ENCODE data around the gene DIP2A. TPM values are rescaled to one million over a fixed set of nuclear protein-coding genes. Genes with fewer than 3 reads are reported as not detected.

Gene DIP2A
- polyA plus RNA-seq, 3 donors = 4.6 to 55.4 (median 6.1) TPM

GRCh38 chr21:46454634-46455390, 3.9 kb upstream of the DIP2A start:
- peaks cover 11 to 14% (median 12%) of the 10 kb centered on the region in 7 donors for H3K9me3 Mint-ChIP-seq
- no peak overlapping the region for H3K4me3 ChIP-seq (replicated peaks in 1 of 3; ENCODE audit: low read depth in 2 of 3, low read length in 3 of 3)
- DNase-seq = no peak
- peaks cover 11 to 26% of the 10 kb centered on the region in 2 donors for H3K36me3 Mint-ChIP-seq
- H3K4me1 ChIP-seq (ENCODE audit: control insufficient read depth in 1 of 2, insufficient read depth in 2 of 2, low read length in 2 of 2) = peaks cover 20 to 40% of the 10 kb centered on the region in 2 donors
- 50% methylated on average over 2 of the region's 4 CpGs for WGBS (ENCODE audit: insufficient coverage)
- no peaks in the 10 kb centered on the region for H3K27me3 ChIP-seq (ENCODE audit: control insufficient read depth in 2 of 2, insufficient read depth in 2 of 2, low read length in 2 of 2)
- H3K4me2 ChIP-seq (replicated peaks; ENCODE audit: extremely low read depth, low read length, poor library complexity, severe bottlenecking) = no peak overlapping the region
- H4K20me1 ChIP-seq (ENCODE audit: insufficient read depth, low read length) = peaks cover 11% of the 10 kb centered on the region
- H3K27ac Mint-ChIP-seq = peak overlapping the region in 1 of 7 donors; percentile 76
- H3K4me3 Mint-ChIP-seq = peak overlapping the region in 1 of 2 donors; percentile 16
- TF ChIP-seq, protein P1, sequence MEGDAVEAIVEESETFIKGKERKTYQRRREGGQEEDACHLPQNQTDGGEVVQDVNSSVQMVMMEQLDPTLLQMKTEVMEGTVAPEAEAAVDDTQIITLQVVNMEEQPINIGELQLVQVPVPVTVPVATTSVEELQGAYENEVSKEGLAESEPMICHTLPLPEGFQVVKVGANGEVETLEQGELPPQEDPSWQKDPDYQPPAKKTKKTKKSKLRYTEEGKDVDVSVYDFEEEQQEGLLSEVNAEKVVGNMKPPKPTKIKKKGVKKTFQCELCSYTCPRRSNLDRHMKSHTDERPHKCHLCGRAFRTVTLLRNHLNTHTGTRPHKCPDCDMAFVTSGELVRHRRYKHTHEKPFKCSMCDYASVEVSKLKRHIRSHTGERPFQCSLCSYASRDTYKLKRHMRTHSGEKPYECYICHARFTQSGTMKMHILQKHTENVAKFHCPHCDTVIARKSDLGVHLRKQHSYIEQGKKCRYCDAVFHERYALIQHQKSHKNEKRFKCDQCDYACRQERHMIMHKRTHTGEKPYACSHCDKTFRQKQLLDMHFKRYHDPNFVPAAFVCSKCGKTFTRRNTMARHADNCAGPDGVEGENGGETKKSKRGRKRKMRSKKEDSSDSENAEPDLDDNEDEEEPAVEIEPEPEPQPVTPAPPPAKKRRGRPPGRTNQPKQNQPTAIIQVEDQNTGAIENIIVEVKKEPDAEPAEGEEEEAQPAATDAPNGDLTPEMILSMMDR (IDR thresholded peaks at IDR 0.05) = no peak
- intact Hi-C loops (cut with micrococcal nuclease) = loop anchor here (5.0 kb wide), 2 partner anchors 133 to 268 kb away; partner anchors contain the start of genes C21orf58 (in 1 of the 2) and PCNT (in 1 of the 2)
- H3K9me3 ChIP-seq (replicated peaks in 1 of 2; ENCODE audit: control insufficient read depth in 1 of 2, insufficient read depth in 1 of 2, low read length in 2 of 2) = peaks cover 7% of the 10 kb centered on the region in 2 donors
- H3K9ac ChIP-seq (ENCODE audit: insufficient read depth, low read length, poor library complexity, severe bottlenecking) = no peak overlapping the region
- H3K4me1 Mint-ChIP-seq = peaks cover 38% of the 10 kb centered on the region
- H3K27me3 Mint-ChIP-seq (ENCODE audit: low read depth in 3 of 3) = peaks cover 0 to 4% (median 0%) of the 10 kb centered on the region in 3 donors
- H3K79me2 ChIP-seq (ENCODE audit: insufficient read depth, low read length) = peaks cover 83% of the 10 kb centered on the region
- no peak overlapping the region for H2AFZ ChIP-seq (ENCODE audit: insufficient read depth, low read depth, low read length, poor library complexity, severe bottlenecking)
- peaks cover 0 to 17% of the 10 kb centered on the region in 2 donors for H3K36me3 ChIP-seq (replicated peaks in 1 of 2; ENCODE audit: control insufficient read depth in 1 of 2, insufficient read depth in 2 of 2, low read length in 2 of 2)
- H3K27ac ChIP-seq (ENCODE audit: low read depth in 1 of 2, low read length in 2 of 2) = peak overlapping the region in 1 of 2 donors; percentile 46

DNA sequence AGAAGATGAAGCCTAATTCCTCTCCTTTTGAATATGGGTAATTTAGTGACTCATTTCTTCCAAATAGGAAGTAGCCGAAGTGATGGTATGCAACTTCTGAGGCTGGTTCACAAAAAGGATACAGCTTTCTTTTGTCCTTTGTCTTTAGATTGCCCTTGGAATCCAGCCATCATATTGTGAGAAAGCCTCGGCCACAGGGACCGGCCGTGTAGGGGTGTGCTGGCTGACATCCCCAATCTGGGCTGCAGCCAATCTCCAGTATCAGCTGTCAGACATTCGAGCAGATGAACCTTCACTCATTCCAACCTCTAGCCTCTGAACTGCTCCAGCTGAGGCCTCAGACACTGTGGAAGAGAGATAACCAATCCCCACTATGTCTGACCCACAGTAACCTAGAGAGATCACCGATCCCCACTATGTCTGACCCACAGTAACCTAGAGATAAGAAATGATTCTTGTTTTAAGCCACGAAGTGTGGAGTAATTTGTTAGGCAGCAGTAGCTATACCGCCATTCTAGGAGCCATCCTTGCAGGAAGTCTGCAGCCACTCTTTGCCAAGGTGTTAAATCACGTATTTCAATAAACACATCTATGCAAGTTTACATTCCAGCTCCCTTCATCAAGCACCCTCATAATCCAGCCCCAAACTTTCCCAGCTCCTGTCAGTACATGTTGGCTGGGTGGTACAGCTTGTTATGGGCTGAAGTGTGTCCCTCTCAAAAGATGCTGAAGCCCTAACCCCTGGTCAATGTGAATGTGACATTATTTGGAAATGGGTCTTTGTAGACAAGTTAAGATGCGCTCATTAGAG, 2.9 kb upstream of the DIP2A start:
- H2AFZ ChIP-seq (ENCODE audit: insufficient read depth, low read depth, low read length, poor library complexity, severe bottlenecking) = no peak overlapping the region
- no peak overlapping the region for H3K4me3 ChIP-seq (replicated peaks in 1 of 3; ENCODE audit: low read depth in 2 of 3, low read length in 3 of 3)
- Mint-ChIP-seq H3K4me3 (peak overlapping the region in 1 of 2 donors; percentile 31), H3K36me3 (peaks cover 7 to 16% of the 10 kb centered on the region in 2 donors), H3K27ac (peak overlapping the region in 5 of 7 donors; percentile 18 to 86 (median 58)), H3K27me3 (ENCODE audit: low read depth in 3 of 3) (peaks cover 0 to 4% (median 0%) of the 10 kb centered on the region in 3 donors), H3K9me3 (peaks cover 2 to 5% (median 3%) of the 10 kb centered on the region in 7 donors), H3K4me1 (peaks cover 45% of the 10 kb centered on the region)
- no peak overlapping the region for H3K4me2 ChIP-seq (replicated peaks; ENCODE audit: extremely low read depth, low read length, poor library complexity, severe bottlenecking)
- H3K27me3 ChIP-seq (ENCODE audit: control insufficient read depth in 2 of 2, insufficient read depth in 2 of 2, low read length in 2 of 2) = no peaks in the 10 kb centered on the region
- no peak overlapping the region for H3K9ac ChIP-seq (ENCODE audit: insufficient read depth, low read length, poor library complexity, severe bottlenecking)
- peaks cover 15% of the 10 kb centered on the region for H4K20me1 ChIP-seq (ENCODE audit: insufficient read depth, low read length)
- 87% methylated on average over 4 of the region's 10 CpGs for WGBS (ENCODE audit: insufficient coverage)
- H3K9me3 ChIP-seq (replicated peaks in 1 of 2; ENCODE audit: control insufficient read depth in 1 of 2, insufficient read depth in 1 of 2, low read length in 2 of 2) = no peaks in the 10 kb centered on the region
- H3K4me1 ChIP-seq (ENCODE audit: control insufficient read depth in 1 of 2, insufficient read depth in 2 of 2, low read length in 2 of 2) = peaks cover 25 to 45% of the 10 kb centered on the region in 2 donors
- TF ChIP-seq, protein P1 (IDR thresholded peaks at IDR 0.05) = no peak
- peaks cover 0 to 13% of the 10 kb centered on the region in 2 donors for H3K36me3 ChIP-seq (replicated peaks in 1 of 2; ENCODE audit: control insufficient read depth in 1 of 2, insufficient read depth in 2 of 2, low read length in 2 of 2)
- no peak for DNase-seq
- peaks cover 83% of the 10 kb centered on the region for H3K79me2 ChIP-seq (ENCODE audit: insufficient read depth, low read length)
- intact Hi-C loops (cut with micrococcal nuclease) = loop anchor here (5.0 kb wide), 2 partner anchors 133 to 268 kb away; partner anchors contain the start of genes C21orf58 (in 1 of the 2) and PCNT (in 1 of the 2)
- peak overlapping the region; percentile 19 to 46 for H3K27ac ChIP-seq (ENCODE audit: low read depth in 1 of 2, low read length in 2 of 2)
